Measurements from ENCODE around the gene FOXP1. TPM values are rescaled to one million over a fixed set of nuclear protein-coding genes. Genes with fewer than 3 reads are reported as not detected.

FOXP1 gene
- total RNA-seq, 1 donor from 2014 or later: 31.1 TPM

- H3K36me3 Mint-ChIP-seq (ENCODE audit: unreplicated experiment): no peaks in the 10 kb centered on the region
- no peak overlapping the region for H3K27ac Mint-ChIP-seq (ENCODE audit: unreplicated experiment)
- no peaks in the 10 kb centered on the region for H3K9me3 Mint-ChIP-seq (ENCODE audit: unreplicated experiment)
- no peaks in the 10 kb centered on the region for H3K4me1 Mint-ChIP-seq (ENCODE audit: low read depth, unreplicated experiment)
- TF ChIP-seq CTCF (IDR thresholded peaks at IDR 0.05; ENCODE audit: partially characterized antibody, unreplicated experiment): no peak
- H3K4me3 Mint-ChIP-seq (ENCODE audit: unreplicated experiment): no peak overlapping the region
- peaks cover 2% of the 10 kb centered on the region for H3K27me3 Mint-ChIP-seq (ENCODE audit: unreplicated experiment)
- DNase-seq: no peak
Measured at GRCh38 chr3:70947579-70947978, 635.9 kb downstream of the FOXP1 start.

DNA sequence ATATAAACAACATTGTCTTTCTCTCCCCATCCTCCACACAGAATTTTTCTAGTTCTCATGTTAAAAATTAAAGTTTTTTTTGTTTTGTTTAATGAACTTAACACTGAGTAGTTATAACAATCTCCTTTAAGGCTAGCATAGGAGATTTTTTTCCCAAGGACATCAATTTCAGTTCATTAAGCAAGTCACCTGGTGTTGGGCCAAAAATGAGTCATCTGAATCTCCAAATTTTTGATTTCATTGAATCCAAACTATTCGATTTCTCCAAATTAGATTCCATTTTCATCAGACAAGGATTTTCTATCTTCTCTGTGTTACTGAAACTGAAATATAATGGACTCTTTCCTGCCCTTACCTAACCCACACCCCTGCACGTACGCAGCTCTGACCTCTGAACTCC lies 639.6 kb downstream of the FOXP1 start:
- no peak for DNase-seq
- Mint-ChIP-seq H3K4me1 (ENCODE audit: low read depth, unreplicated experiment) (no peaks in the 10 kb centered on the region), H3K27me3 (ENCODE audit: unreplicated experiment) (peaks cover 2% of the 10 kb centered on the region), H3K4me3 (ENCODE audit: unreplicated experiment) (no peak overlapping the region), H3K27ac (ENCODE audit: unreplicated experiment) (no peak overlapping the region), H3K9me3 (ENCODE audit: unreplicated experiment) (no peaks in the 10 kb centered on the region), H3K36me3 (ENCODE audit: unreplicated experiment) (no peaks in the 10 kb centered on the region)
- no peak for TF ChIP-seq CTCF (IDR thresholded peaks at IDR 0.05; ENCODE audit: partially characterized antibody, unreplicated experiment)

GRCh38 chr3:70933105-70933810 lies 650.3 kb downstream of the FOXP1 start:
- Mint-ChIP-seq H3K27ac (ENCODE audit: unreplicated experiment) (no peak overlapping the region), H3K4me1 (ENCODE audit: low read depth, unreplicated experiment) (no peaks in the 10 kb centered on the region), H3K27me3 (ENCODE audit: unreplicated experiment) (no peaks in the 10 kb centered on the region), H3K9me3 (ENCODE audit: unreplicated experiment) (no peaks in the 10 kb centered on the region), H3K4me3 (ENCODE audit: unreplicated experiment) (no peak overlapping the region), H3K36me3 (ENCODE audit: unreplicated experiment) (no peaks in the 10 kb centered on the region)
- no peak for TF ChIP-seq CTCF (IDR thresholded peaks at IDR 0.05; ENCODE audit: partially characterized antibody, unreplicated experiment)
- no peak for DNase-seq

- Mint-ChIP-seq H3K4me3 (ENCODE audit: unreplicated experiment) (no peak overlapping the region), H3K27ac (ENCODE audit: unreplicated experiment) (no peak overlapping the region), H3K27me3 (ENCODE audit: unreplicated experiment) (no peaks in the 10 kb centered on the region), H3K36me3 (ENCODE audit: unreplicated experiment) (no peaks in the 10 kb centered on the region), H3K4me1 (ENCODE audit: low read depth, unreplicated experiment) (no peaks in the 10 kb centered on the region), H3K9me3 (ENCODE audit: unreplicated experiment) (no peaks in the 10 kb centered on the region)
- no peak for TF ChIP-seq CTCF (IDR thresholded peaks at IDR 0.05; ENCODE audit: partially characterized antibody, unreplicated experiment)
- no peak for DNase-seq
Measured at GRCh38 chr3:70930066-70930465, 653.5 kb downstream of the FOXP1 start.

- Mint-ChIP-seq H3K4me3 (ENCODE audit: unreplicated experiment) (no peak overlapping the region), H3K4me1 (ENCODE audit: low read depth, unreplicated experiment) (no peaks in the 10 kb centered on the region), H3K36me3 (ENCODE audit: unreplicated experiment) (peaks cover 5% of the 10 kb centered on the region), H3K9me3 (ENCODE audit: unreplicated experiment) (no peaks in the 10 kb centered on the region), H3K27ac (ENCODE audit: unreplicated experiment) (no peak overlapping the region), H3K27me3 (ENCODE audit: unreplicated experiment) (no peaks in the 10 kb centered on the region)
- TF ChIP-seq CTCF (IDR thresholded peaks at IDR 0.05; ENCODE audit: partially characterized antibody, unreplicated experiment): no peak
- no peak for DNase-seq
Measured at GRCh38 chr3:70927239-70927638, 656.3 kb downstream of the FOXP1 start.

Data from glutamatergic neuron (in vitro differentiated cells).